Trophoblast cell (in vitro differentiated cells and primary cell): ENCODE measurements around the gene SETDB1.
A peak's percentile ranks its signal among the peaks of the same experiment; 100 is the strongest.

Source experiments
- DNase-seq, 2 donors: peaks; one replicate each; pipeline ENCODE4 v3.0.0-alpha.2; 2016
- H2AFZ ChIP-seq: 2 replicates; pipeline ENCODE4 v1.6.1; 2013; ENCODE audit warnings: low read length, moderate library complexity, mild to moderate bottlenecking; ENCODE audit not compliant: insufficient read depth, poor library complexity
- H2AK5ac ChIP-seq: 2 replicates; pipeline ENCODE4 v1.6.1; 2013; ENCODE audit warnings: mild to moderate bottlenecking, low read length
- H2BK120ac ChIP-seq: 2 replicates; pipeline ENCODE4 v1.6.1; 2013; ENCODE audit warnings: low read length, mild to moderate bottlenecking, moderate library complexity; ENCODE audit not compliant: insufficient read depth, poor library complexity
- H2BK12ac ChIP-seq: 2 replicates; pipeline ENCODE4 v1.6.1; 2013; ENCODE audit warnings: mild to moderate bottlenecking, low read length, moderate library complexity
- H2BK5ac ChIP-seq: 2 replicates; pipeline ENCODE4 v1.6.1; 2013; ENCODE audit warnings: low read length, low read depth, moderate library complexity, mild to moderate bottlenecking; ENCODE audit not compliant: poor library complexity
- H3K14ac ChIP-seq: 2 replicates; pipeline ENCODE4 v1.6.1; 2013; ENCODE audit warnings: mild to moderate bottlenecking, low read length
- H3K18ac ChIP-seq: 2 replicates; pipeline ENCODE4 v1.6.1; 2013; ENCODE audit warnings: mild to moderate bottlenecking, low read length
- H3K23ac ChIP-seq: 2 replicates; pipeline ENCODE4 v1.6.1; 2013; ENCODE audit warnings: low read length
- H3K27ac ChIP-seq: 2 replicates; pipeline ENCODE4 v1.5.1; 2013; ENCODE audit warnings: low read depth, mild to moderate bottlenecking, inconsistent platforms, low read length, moderate library complexity
- H3K27me3 ChIP-seq: 2 replicates; pipeline ENCODE4 v1.6.1; 2013; ENCODE audit warnings: inconsistent platforms, mild to moderate bottlenecking, low read length, moderate library complexity; ENCODE audit not compliant: insufficient read depth
- H3K36me3 ChIP-seq, 2 experiments: 1 replicate in 1 of 2; 2 replicates in 1 of 2; pipeline ENCODE4 v1.6.1; 2013; ENCODE audit warnings: low read length in 2 of 2, mild to moderate bottlenecking in 2 of 2, moderate library complexity in 1 of 2; ENCODE audit not compliant: insufficient read depth in 2 of 2, control insufficient read depth in 1 of 2
- H3K4ac ChIP-seq: 2 replicates; pipeline ENCODE4 v1.6.1; 2013; ENCODE audit warnings: low read depth, mild to moderate bottlenecking, low read length, moderate library complexity
- H3K4me1 ChIP-seq, 2 experiments: 1 replicate in 1 of 2; 2 replicates in 1 of 2; pipeline ENCODE4 v1.6.1; 2013; ENCODE audit warnings: low read length in 2 of 2, mild to moderate bottlenecking in 2 of 2, moderate library complexity in 1 of 2; ENCODE audit not compliant: insufficient read depth in 2 of 2, control insufficient read depth in 1 of 2
- H3K4me2 ChIP-seq: 2 replicates; pipeline ENCODE4 v1.6.1; 2013; ENCODE audit warnings: inconsistent platforms, mild to moderate bottlenecking, low read length, moderate library complexity
- H3K4me3 ChIP-seq: 2 replicates; pipeline ENCODE4 v1.5.1; 2013; ENCODE audit warnings: mild to moderate bottlenecking, low read depth, low read length, inconsistent platforms
- H3K79me1 ChIP-seq: one replicate; pipeline ENCODE4 v1.6.1; 2013; ENCODE audit warnings: low read length
- H3K79me2 ChIP-seq: 2 replicates; pipeline ENCODE4 v1.6.1; 2013; ENCODE audit warnings: low read length, mild to moderate bottlenecking; ENCODE audit not compliant: control insufficient read depth, insufficient read depth, poor library complexity
- H3K9ac ChIP-seq: 2 replicates; pipeline ENCODE4 v1.6.1; 2013; ENCODE audit warnings: mild to moderate bottlenecking, low read length
- H3K9me3 ChIP-seq: 2 replicates; pipeline ENCODE4 v1.6.1; 2013; ENCODE audit warnings: low read depth, mild to moderate bottlenecking, control low read depth, inconsistent platforms, low read length; ENCODE audit not compliant: insufficient read depth
- H4K12ac ChIP-seq: 2 replicates; pipeline ENCODE4 v1.6.1; 2013; ENCODE audit warnings: low read depth, mild to moderate bottlenecking, low read length, moderate library complexity
- H4K8ac ChIP-seq: 2 replicates; pipeline ENCODE4 v1.6.1; 2013; ENCODE audit warnings: low read depth, mild to moderate bottlenecking, low read length, moderate library complexity
- H4K91ac ChIP-seq: one replicate; pipeline ENCODE4 v1.6.1; 2013; ENCODE audit warnings: low read depth, mild to moderate bottlenecking, low read length, moderate library complexity
- WGBS: extraction: QIAGEN DNeasy Blood & Tissue Kit; methylation state at CpG from one replicate; pipeline ENCODE4 v1.1.7; 2013; ENCODE audit warnings: missing lambda C conversion rate; ENCODE audit not compliant: insufficient read length, insufficient coverage; ENCODE audit errors: extremely low coverage; 5-methylcytosine and 5-hydroxymethylcytosine counted together

Gene SETDB1

GRCh38 chr1:150887018-150887417 is 39.1 kb upstream of the SETDB1 start, which contains the start of gene CTXND2:
Gene CTXND2, plus strand, starts transcription at chr1:150887136. Its CDS starts 25,179 bp downstream, at chr1:150912315.
- no peaks in the 10 kb centered on the region for H3K79me2 ChIP-seq
- no CpG with 5 or more reads among the region's 3 CpGs for WGBS
- H2BK5ac ChIP-seq: no peak within 1 kb of the TSS
- no peak within 1 kb of the TSS for H3K23ac ChIP-seq
- H3K18ac ChIP-seq: no peak within 1 kb of the TSS
- H2AFZ ChIP-seq: no peak within 1 kb of the TSS
- H3K9me3 ChIP-seq: no peaks in the 10 kb centered on the region
- H3K4me1 ChIP-seq: peaks cover 0 to 2% of the 10 kb centered on the region in 2 experiments
- H4K8ac ChIP-seq: no peak within 1 kb of the TSS
- H3K4me3 ChIP-seq: no peak within 1 kb of the TSS
- no peak within 1 kb of the TSS for H4K12ac ChIP-seq
- H3K9ac ChIP-seq: no peak within 1 kb of the TSS
- no peak within 1 kb of the TSS for H4K91ac ChIP-seq
- no peak within 1 kb of the TSS for H3K4ac ChIP-seq
- H3K14ac ChIP-seq: no peak within 1 kb of the TSS
- peak; percentile 41 to 85 for DNase-seq
- no peaks in the 10 kb centered on the region for H3K36me3 ChIP-seq
- H3K4me2 ChIP-seq: no peak within 1 kb of the TSS
- H2BK12ac ChIP-seq: no peak within 1 kb of the TSS
- H3K79me1 ChIP-seq: no peaks in the 10 kb centered on the region
- no peaks in the 10 kb centered on the region for H3K27me3 ChIP-seq
- H3K27ac ChIP-seq: no peak within 1 kb of the TSS
- H2BK120ac ChIP-seq: no peak within 1 kb of the TSS
- no peak within 1 kb of the TSS for H2AK5ac ChIP-seq

- H3K79me2 ChIP-seq: no peaks in the 10 kb centered on the region
- no CpG with 5 or more reads among the region's 8 CpGs for WGBS
- H3K9me3 ChIP-seq: no peaks in the 10 kb centered on the region
- no peak overlapping the region for H3K18ac ChIP-seq
- H2AFZ ChIP-seq: no peak overlapping the region
- no peak for DNase-seq
- no peak overlapping the region for H2BK5ac ChIP-seq
- no peak overlapping the region for H2BK12ac ChIP-seq
- no peak overlapping the region for H4K12ac ChIP-seq
- no peak overlapping the region for H3K27ac ChIP-seq
- H2AK5ac ChIP-seq: no peak overlapping the region
- H3K4me1 ChIP-seq: peaks cover 0 to 2% of the 10 kb centered on the region in 2 experiments
- no peaks in the 10 kb centered on the region for H3K27me3 ChIP-seq
- H3K4ac ChIP-seq: no peak overlapping the region
- no peaks in the 10 kb centered on the region for H3K79me1 ChIP-seq
- no peak overlapping the region for H2BK120ac ChIP-seq
- no peak overlapping the region for H3K9ac ChIP-seq
- no peak overlapping the region for H3K4me2 ChIP-seq
- H4K91ac ChIP-seq: no peak overlapping the region
- no peak overlapping the region for H3K4me3 ChIP-seq
- H3K14ac ChIP-seq: no peak overlapping the region
- no peak overlapping the region for H4K8ac ChIP-seq
- H3K36me3 ChIP-seq: no peaks in the 10 kb centered on the region
- H3K23ac ChIP-seq: no peak overlapping the region
These were observed 37.4 kb upstream of the SETDB1 start for GRCh38 chr1:150888727-150889126.

- no CpG with 5 or more reads among the region's 1 CpG for WGBS
- H3K79me2 ChIP-seq: no peaks in the 10 kb centered on the region
- no peaks in the 10 kb centered on the region for H3K27me3 ChIP-seq
- no peaks in the 10 kb centered on the region for H3K79me1 ChIP-seq
- no peak overlapping the region for H3K18ac ChIP-seq
- no peak overlapping the region for H2AK5ac ChIP-seq
- DNase-seq: no peak
- H3K27ac ChIP-seq: no peak overlapping the region
- no peak overlapping the region for H3K4me3 ChIP-seq
- H2BK120ac ChIP-seq: no peak overlapping the region
- no peak overlapping the region for H3K4ac ChIP-seq
- H3K23ac ChIP-seq: no peak overlapping the region
- no peaks in the 10 kb centered on the region for H3K9me3 ChIP-seq
- H2AFZ ChIP-seq: no peak overlapping the region
- H4K91ac ChIP-seq: no peak overlapping the region
- H3K4me1 ChIP-seq: peaks cover 0 to 2% of the 10 kb centered on the region in 2 experiments
- no peaks in the 10 kb centered on the region for H3K36me3 ChIP-seq
- no peak overlapping the region for H4K12ac ChIP-seq
- H4K8ac ChIP-seq: no peak overlapping the region
- H3K9ac ChIP-seq: no peak overlapping the region
- no peak overlapping the region for H3K4me2 ChIP-seq
- no peak overlapping the region for H2BK12ac ChIP-seq
- no peak overlapping the region for H2BK5ac ChIP-seq
- H3K14ac ChIP-seq: no peak overlapping the region
These were observed 36.1 kb upstream of the SETDB1 start for GRCh38 chr1:150890033-150890416.

GRCh38 chr1:150893336-150893913 is 32.7 kb upstream of the SETDB1 start:
- Histone ChIP-seq H3K27me3 (no peaks in the 10 kb centered on the region), H3K4me2 (no peak overlapping the region), H3K14ac (no peak overlapping the region), H2AFZ (no peak overlapping the region), H4K8ac (no peak overlapping the region), H3K9ac (no peak overlapping the region), H3K36me3 (no peaks in the 10 kb centered on the region), H2AK5ac (no peak overlapping the region), H3K4me1 (no peaks in the 10 kb centered on the region), H4K12ac (no peak overlapping the region), H2BK12ac (no peak overlapping the region), H4K91ac (no peak overlapping the region), H3K9me3 (no peaks in the 10 kb centered on the region), H3K4me3 (no peak overlapping the region), H3K23ac (no peak overlapping the region), H3K79me1 (no peaks in the 10 kb centered on the region), H3K79me2 (no peaks in the 10 kb centered on the region), H3K4ac (no peak overlapping the region), H3K27ac (no peak overlapping the region), H3K18ac (no peak overlapping the region), H2BK120ac (no peak overlapping the region), H2BK5ac (no peak overlapping the region)
- no CpG with 5 or more reads among the region's 3 CpGs for WGBS
- DNase-seq: peak; percentile 63 to 75
